Effector memory CD4-positive, alpha-beta T cell (primary cell): ENCODE measurements around the gene CD300C.
"Not testable (repeated sequence)": the region's sequence is repeated elsewhere in the genome, so short reads cannot be mapped to it uniquely, and the experiment has no call there.

Experiments
- DNase-seq, 3 donors: peaks; one replicate each; pipeline ENCODE4 v3.0.0-alpha.2; 2020
- H3K27ac ChIP-seq: 2 replicates; pipeline ENCODE4 v1.7.0; 2013; ENCODE audit warnings: mild to moderate bottlenecking, low read length, moderate library complexity; ENCODE audit not compliant: insufficient read depth, poor library complexity, severe bottlenecking
- H3K27me3 ChIP-seq: replicated peaks from 2 replicates; pipeline ENCODE4 v1.7.0; 2013; ENCODE audit warnings: mild to moderate bottlenecking, low read length; ENCODE audit not compliant: insufficient read depth, control insufficient read depth, poor library complexity, severe bottlenecking
- H3K36me3 ChIP-seq: 2 replicates; pipeline ENCODE4 v1.7.0; 2013; ENCODE audit warnings: mild to moderate bottlenecking, low read length, moderate library complexity; ENCODE audit not compliant: control insufficient read depth, insufficient read depth
- H3K4me1 ChIP-seq: 2 replicates; pipeline ENCODE4 v1.7.0; 2013; ENCODE audit warnings: low read length, mild to moderate bottlenecking; ENCODE audit not compliant: control insufficient read depth, insufficient read depth, poor library complexity, severe bottlenecking
- H3K4me3 ChIP-seq: 2 replicates; pipeline ENCODE4 v1.7.0; 2013; ENCODE audit warnings: low read length, low read depth, mild to moderate bottlenecking; ENCODE audit not compliant: insufficient read depth, poor library complexity, severe bottlenecking
- H3K9me3 ChIP-seq: 2 replicates; pipeline ENCODE4 v1.7.0; 2013; ENCODE audit warnings: mild to moderate bottlenecking, low read length, moderate library complexity; ENCODE audit not compliant: control insufficient read depth

The CD300C gene

DNA sequence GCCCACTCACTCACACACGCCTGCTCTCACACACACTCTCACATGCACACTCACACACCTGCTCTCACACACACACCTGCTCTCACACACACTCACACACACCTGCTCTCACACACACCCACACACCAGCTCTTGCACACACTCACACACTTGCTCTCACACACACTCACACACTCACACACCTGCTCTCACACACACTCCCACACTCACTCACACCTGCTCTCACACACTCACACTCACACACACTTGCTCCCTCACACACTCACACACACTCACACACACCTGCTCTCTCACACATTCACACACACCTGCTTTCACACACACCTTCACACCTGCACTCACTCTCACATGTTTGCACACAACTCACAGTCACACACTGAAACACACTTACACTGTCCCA is 17.4 kb upstream of the CD300C start:
- Histone ChIP-seq H3K36me3 (no peaks in the 10 kb centered on the region), H3K4me1 (no peaks in the 10 kb centered on the region), H3K9me3 (no peaks in the 10 kb centered on the region), H3K27ac (no peak overlapping the region), H3K27me3 (peaks cover 4% of the 10 kb centered on the region), H3K4me3 (no peak overlapping the region)
- no peak for DNase-seq

DNA sequence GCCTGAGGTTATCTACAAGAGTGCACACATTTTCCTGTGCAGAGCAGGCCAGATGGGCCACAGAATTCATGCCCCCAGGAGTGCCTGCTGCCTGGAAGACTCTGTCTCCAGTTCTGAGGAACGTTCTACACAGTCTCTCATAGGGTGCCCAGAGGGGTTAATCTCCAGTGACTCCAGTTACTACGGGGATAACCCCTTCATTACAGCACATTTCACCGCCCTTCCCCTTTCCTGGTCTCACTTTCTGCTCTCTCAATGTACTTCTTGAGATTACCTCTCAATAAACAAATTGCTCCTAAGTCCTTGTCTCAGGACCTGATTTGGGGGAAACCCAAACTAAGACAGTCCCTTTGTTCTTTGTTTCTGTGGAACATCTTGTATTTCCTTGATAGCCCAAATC is 15.7 kb upstream of the CD300C start:
- Histone ChIP-seq H3K36me3 (no peaks in the 10 kb centered on the region), H3K27me3 (peaks cover 4% of the 10 kb centered on the region), H3K4me3 (no peak overlapping the region), H3K9me3 (no peaks in the 10 kb centered on the region), H3K4me1 (no peaks in the 10 kb centered on the region), H3K27ac (no peak overlapping the region)
- DNase-seq: no peak

GRCh38 chr17:74558882-74559519 is 13.1 kb upstream of the CD300C start:
- Histone ChIP-seq H3K9me3 (no peaks in the 10 kb centered on the region), H3K4me3 (no peak overlapping the region), H3K4me1 (no peaks in the 10 kb centered on the region), H3K27me3 (peaks cover 1% of the 10 kb centered on the region), H3K27ac (no peak overlapping the region), H3K36me3 (no peaks in the 10 kb centered on the region)
- no peak for DNase-seq

DNA sequence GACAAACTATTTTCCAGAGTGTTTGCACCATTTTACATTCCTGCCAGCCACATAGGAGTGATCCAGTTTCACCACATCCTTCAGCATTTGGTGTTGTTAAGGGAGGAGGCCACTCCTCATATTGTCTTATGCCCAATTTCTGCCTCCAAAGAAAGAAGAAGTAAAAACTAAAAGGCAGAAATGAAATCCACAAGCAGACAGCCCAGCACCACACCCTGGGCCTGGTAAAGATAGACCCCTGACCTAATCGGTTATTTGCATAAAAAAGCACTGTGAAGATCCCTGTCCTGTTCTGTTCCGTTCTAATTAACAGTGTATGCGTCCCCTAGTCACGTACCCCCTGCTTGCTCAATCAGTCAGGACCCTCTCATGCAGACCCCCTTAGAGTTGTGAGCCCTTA is 12.5 kb upstream of the CD300C start:
- not testable (repeated sequence) for H3K27ac ChIP-seq, H3K36me3 ChIP-seq, H3K4me1 ChIP-seq, H3K27me3 ChIP-seq, DNase-seq, H3K9me3 ChIP-seq, H3K4me3 ChIP-seq

GRCh38 chr17:74555427-74555940 is 9.6 kb upstream of the CD300C start:
- Histone ChIP-seq H3K4me1 (no peaks in the 10 kb centered on the region), H3K4me3 (no peak overlapping the region), H3K27me3 (no peaks in the 10 kb centered on the region), H3K9me3 (no peaks in the 10 kb centered on the region), H3K27ac (no peak overlapping the region), H3K36me3 (no peaks in the 10 kb centered on the region)
- no peak for DNase-seq

GRCh38 chr17:74554909-74555308 is 9.0 kb upstream of the CD300C start:
- Histone ChIP-seq H3K9me3 (no peaks in the 10 kb centered on the region), H3K27ac (no peak overlapping the region), H3K36me3 (no peaks in the 10 kb centered on the region), H3K4me1 (no peaks in the 10 kb centered on the region), H3K27me3 (no peaks in the 10 kb centered on the region), H3K4me3 (no peak overlapping the region)
- DNase-seq: no peak

GRCh38 chr17:74552037-74552436 is 6.1 kb upstream of the CD300C start:
- no peaks in the 10 kb centered on the region for H3K4me1 ChIP-seq
- no peak for DNase-seq
- no peak overlapping the region for H3K27ac ChIP-seq
- no peak overlapping the region for H3K4me3 ChIP-seq
- no peaks in the 10 kb centered on the region for H3K36me3 ChIP-seq
- H3K27me3 ChIP-seq: no peaks in the 10 kb centered on the region
- H3K9me3 ChIP-seq: no peaks in the 10 kb centered on the region

DNA sequence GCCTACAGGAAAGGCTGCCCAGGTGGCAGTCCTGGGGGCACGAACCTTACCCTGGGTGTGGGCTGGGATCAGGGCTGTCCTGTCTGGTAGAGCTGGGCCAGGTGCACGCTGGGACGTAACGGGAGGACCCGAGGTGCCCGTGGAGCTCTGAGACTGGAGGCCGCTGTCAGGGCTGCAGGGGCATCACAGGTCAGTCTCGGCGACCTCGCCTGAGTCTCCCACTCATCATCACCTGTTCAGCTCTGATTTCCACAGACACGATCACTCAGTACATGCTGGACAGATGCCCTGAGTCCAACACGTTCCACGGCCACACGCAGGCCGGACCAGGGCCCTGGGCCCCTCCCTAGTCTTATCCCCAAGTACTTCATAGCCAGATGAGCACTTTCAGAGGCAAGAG is 4.7 kb upstream of the CD300C start:
- Histone ChIP-seq H3K36me3 (no peaks in the 10 kb centered on the region), H3K27ac (no peak overlapping the region), H3K4me1 (no peaks in the 10 kb centered on the region), H3K4me3 (no peak overlapping the region), H3K9me3 (no peaks in the 10 kb centered on the region), H3K27me3 (no peaks in the 10 kb centered on the region)
- no peak for DNase-seq

GRCh38 chr17:74549343-74549742 is 3.4 kb upstream of the CD300C start:
- Histone ChIP-seq H3K27ac (no peak overlapping the region), H3K9me3 (no peaks in the 10 kb centered on the region), H3K4me3 (no peak overlapping the region), H3K4me1 (no peaks in the 10 kb centered on the region), H3K36me3 (no peaks in the 10 kb centered on the region), H3K27me3 (no peaks in the 10 kb centered on the region)
- DNase-seq: no peak

- Histone ChIP-seq H3K36me3 (no peaks in the 10 kb centered on the region), H3K27ac (no peak overlapping the region), H3K27me3 (no peaks in the 10 kb centered on the region), H3K4me3 (no peak overlapping the region), H3K4me1 (no peaks in the 10 kb centered on the region), H3K9me3 (no peaks in the 10 kb centered on the region)
- no peak for DNase-seq
These were observed 1.8 kb upstream of the CD300C start for GRCh38 chr17:74547736-74548135.
